H9 (cell line): ENCODE data around the gene PTTG2. TPM values are rescaled to one million over a fixed set of nuclear protein-coding genes. Genes with fewer than 3 reads are reported as not detected.

Experiments
- DNase-seq: peaks from one replicate; pipeline ENCODE4 v3.0.0-alpha.2; 2017
- H2AFZ ChIP-seq: one replicate; pipeline ENCODE4 v1.6.1; 2013; ENCODE audit warnings: mild to moderate bottlenecking, low read length, control low read depth, moderate library complexity
- H2AK5ac ChIP-seq: 2 replicates; pipeline ENCODE4 v1.6.1; 2013; ENCODE audit warnings: low read length, control low read depth, mixed read lengths; ENCODE audit not compliant: insufficient read length
- H2BK120ac ChIP-seq: one replicate; pipeline ENCODE4 v1.6.1; 2013; ENCODE audit warnings: low read depth, mild to moderate bottlenecking, low read length, control low read depth, inconsistent platforms; ENCODE audit not compliant: poor library complexity, severe bottlenecking
- H2BK12ac ChIP-seq: 2 replicates; pipeline ENCODE4 v1.6.1; 2013; ENCODE audit warnings: low read length, control low read depth, mixed read lengths, low read depth; ENCODE audit not compliant: insufficient read length
- H2BK15ac ChIP-seq: 2 replicates; pipeline ENCODE4 v1.6.1; 2013; ENCODE audit warnings: low read depth, low read length, control low read depth
- H2BK20ac ChIP-seq: one replicate; pipeline ENCODE4 v1.6.1; 2013; ENCODE audit warnings: low read depth, mild to moderate bottlenecking, low read length, control low read depth, inconsistent platforms; ENCODE audit not compliant: poor library complexity, severe bottlenecking
- H2BK5ac ChIP-seq: 2 replicates; pipeline ENCODE4 v1.6.1; 2013; ENCODE audit warnings: low read length, control low read depth, mixed read lengths; ENCODE audit not compliant: insufficient read length
- H3K14ac ChIP-seq: 2 replicates; pipeline ENCODE4 v1.6.1; 2013; ENCODE audit warnings: low read length, control low read depth; ENCODE audit not compliant: insufficient read depth
- H3K18ac ChIP-seq: 2 replicates; pipeline ENCODE4 v1.6.1; 2013; ENCODE audit warnings: low read depth, mild to moderate bottlenecking, mixed read lengths, low read length, control low read depth; ENCODE audit not compliant: insufficient read length
- H3K23ac ChIP-seq: 2 replicates; pipeline ENCODE4 v1.6.1; 2013; ENCODE audit warnings: low read length, control low read depth, mixed read lengths, low read depth; ENCODE audit not compliant: insufficient read length
- H3K23me2 ChIP-seq: 2 replicates; pipeline ENCODE4 v1.6.1; 2013; ENCODE audit warnings: low read depth, mild to moderate bottlenecking, mixed read lengths, low read length, control low read depth; ENCODE audit not compliant: insufficient read length, poor library complexity, severe bottlenecking
- H3K27ac ChIP-seq: 2 replicates; pipeline ENCODE4 v1.5.1; 2013; ENCODE audit warnings: low read length, control low read depth, mixed read lengths, low read depth; ENCODE audit not compliant: insufficient read length
- H3K27me3 ChIP-seq: 2 replicates; pipeline ENCODE4 v1.6.1; 2013; ENCODE audit warnings: low read length, control low read depth, inconsistent platforms; ENCODE audit not compliant: insufficient read depth
- H3K4ac ChIP-seq: 2 replicates; pipeline ENCODE4 v1.6.1; 2013; ENCODE audit warnings: low read depth, mild to moderate bottlenecking, control low read depth, inconsistent platforms, low read length, moderate library complexity
- H3K4me1 ChIP-seq: 2 replicates; pipeline ENCODE4 v1.6.1; 2013; ENCODE audit warnings: low read length, control low read depth, inconsistent platforms; ENCODE audit not compliant: insufficient read depth
- H3K4me2 ChIP-seq: 2 replicates; pipeline ENCODE4 v1.6.1; 2013; ENCODE audit warnings: low read length, control low read depth, mixed read lengths; ENCODE audit not compliant: insufficient read length, insufficient read depth
- H3K56ac ChIP-seq: 2 replicates; pipeline ENCODE4 v1.6.1; 2013; ENCODE audit warnings: low read depth, mild to moderate bottlenecking, mixed read lengths, low read length, control low read depth; ENCODE audit not compliant: insufficient read length
- H3K79me1 ChIP-seq: 2 replicates; pipeline ENCODE4 v1.6.1; 2013; ENCODE audit warnings: low read depth, mild to moderate bottlenecking, moderate library complexity, low read length, control low read depth, inconsistent platforms; ENCODE audit not compliant: insufficient read depth, poor library complexity, severe bottlenecking
- H3K79me2 ChIP-seq: 2 replicates; pipeline ENCODE4 v1.6.1; 2013; ENCODE audit warnings: low read length, control low read depth, inconsistent platforms; ENCODE audit not compliant: insufficient read depth
- H3K9ac ChIP-seq: 2 replicates; pipeline ENCODE4 v1.6.1; 2013; ENCODE audit warnings: low read length, control low read depth, mixed read lengths; ENCODE audit not compliant: insufficient read length; ENCODE audit errors: extremely low read depth
- H3K9me3 ChIP-seq: one replicate; pipeline ENCODE4 v1.6.1; 2013; ENCODE audit warnings: low read depth, low read length, inconsistent platforms; ENCODE audit not compliant: control insufficient read depth
- H3T11ph ChIP-seq: one replicate; pipeline ENCODE4 v1.6.1; 2013; ENCODE audit warnings: mild to moderate bottlenecking, low read length, control low read depth, inconsistent platforms
- H4K20me1 ChIP-seq: one replicate; pipeline ENCODE4 v1.6.1; 2013; ENCODE audit not compliant: control insufficient read depth, insufficient read length, insufficient read depth
- H4K5ac ChIP-seq: 2 replicates; pipeline ENCODE4 v1.6.1; 2013; ENCODE audit warnings: low read depth, mild to moderate bottlenecking, mixed read lengths, low read length, control low read depth; ENCODE audit not compliant: insufficient read length
- H4K8ac ChIP-seq: replicated peaks from 2 replicates; pipeline ENCODE4 v1.6.1; 2013; ENCODE audit warnings: low read length, control low read depth, mixed read lengths, low read depth; ENCODE audit not compliant: insufficient read length
- H4K91ac ChIP-seq: 2 replicates; pipeline ENCODE4 v1.6.1; 2013; ENCODE audit warnings: low read depth, mild to moderate bottlenecking, moderate library complexity, mixed read lengths, low read length, control low read depth; ENCODE audit not compliant: insufficient read length
- H3K27ac Mint-ChIP-seq, 3 experiments: 2 replicates in 2 of 3; 3 replicates in 1 of 3; pipeline ENCODE4 v1.8.0; 2020 to 2021; ENCODE audit warnings: mixed read lengths in 3 of 3, mild to moderate bottlenecking in 1 of 3, moderate library complexity in 1 of 3
- H3K27me3 Mint-ChIP-seq: 2 replicates; pipeline ENCODE4 v1.8.0; 2021; ENCODE audit warnings: low read depth, mild to moderate bottlenecking, moderate library complexity, mixed read lengths
- H3K36me3 Mint-ChIP-seq, 3 experiments: 2 replicates in 2 of 3; 3 replicates in 1 of 3; pipeline ENCODE4 v1.8.0; 2020 to 2021; ENCODE audit warnings: low read depth in 3 of 3, mixed read lengths in 3 of 3; ENCODE audit not compliant: insufficient read depth in 1 of 3
- H3K4me1 Mint-ChIP-seq, 2 experiments: 2 replicates each; pipeline ENCODE4 v1.8.0; 2020; ENCODE audit warnings: mixed read lengths in 2 of 2
- H3K4me3 Mint-ChIP-seq, 2 experiments: 2 replicates in 1 of 2; 3 replicates in 1 of 2; pipeline ENCODE4 v1.8.0; 2020 to 2021; ENCODE audit warnings: mild to moderate bottlenecking in 2 of 2, mixed read lengths in 2 of 2, moderate library complexity in 1 of 2
- H3K9me3 Mint-ChIP-seq, 2 experiments: 2 replicates in 1 of 2; 3 replicates in 1 of 2; pipeline ENCODE4 v1.8.0; 2020; ENCODE audit warnings: mild to moderate bottlenecking in 2 of 2, mixed read lengths in 2 of 2, moderate library complexity in 1 of 2
- WGBS: extraction: QIAGEN DNeasy Blood & Tissue Kit; methylation state at CpG from one replicate; pipeline ENCODE4 v1.1.7; 2013; ENCODE audit warnings: missing lambda C conversion rate, low lambda C conversion rate, mixed read lengths; ENCODE audit not compliant: insufficient read length; ENCODE audit errors: extremely low coverage; 5-methylcytosine and 5-hydroxymethylcytosine counted together
- total RNA-seq: library from RNA; stranded (reverse); gene quantifications from 2 replicates; pipeline ENCODE4 v1.2.1, GENCODE V29; 2021
- TF ChIP-seq, protein P1 (sequence below): fragments of 200-600 bp; sonication (generic); conservative IDR thresholded peaks from 3 replicates; pipeline ENCODE4 v1.8.0; 2021; ENCODE audit warnings: antibody characterized with exemption, mild to moderate bottlenecking

PTTG2 gene
- total RNA-seq, 1 experiment from 2014 or later: not detected

DNA sequence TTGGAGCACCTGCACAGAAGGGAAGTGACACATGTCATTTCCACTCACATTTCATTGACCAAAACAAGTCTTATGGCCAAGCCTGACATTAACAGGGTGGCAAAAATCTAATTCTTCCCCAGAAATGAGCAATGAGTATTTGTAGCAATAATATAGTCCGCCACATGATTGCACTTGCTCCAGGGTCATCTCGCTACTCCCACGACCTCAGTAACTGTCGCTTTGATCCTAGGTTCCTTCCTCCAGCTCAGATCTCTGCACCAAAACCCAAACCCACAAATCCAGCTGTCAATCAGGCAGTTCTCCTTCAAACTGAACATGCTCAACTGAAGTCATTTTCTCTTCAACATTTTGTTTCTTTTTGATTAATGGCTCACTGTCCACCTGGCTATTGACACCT is 25.2 kb upstream of the PTTG2 start:
- H3T11ph ChIP-seq: no peak overlapping the region
- no peak overlapping the region for H3K27ac Mint-ChIP-seq
- no peaks in the 10 kb centered on the region for H3K27me3 ChIP-seq
- H2BK15ac ChIP-seq: no peak overlapping the region
- no peak overlapping the region for H2BK20ac ChIP-seq
- no peaks in the 10 kb centered on the region for H3K23me2 ChIP-seq
- no peaks in the 10 kb centered on the region for H3K79me2 ChIP-seq
- H3K56ac ChIP-seq: no peak overlapping the region
- H3K4me1 Mint-ChIP-seq: peaks cover 4 to 5% of the 10 kb centered on the region in 2 experiments
- no peak overlapping the region for H2BK5ac ChIP-seq
- H4K5ac ChIP-seq: no peak overlapping the region
- H2AK5ac ChIP-seq: no peak overlapping the region
- no peak overlapping the region for H2AFZ ChIP-seq
- no peak overlapping the region for H2BK12ac ChIP-seq
- no peaks in the 10 kb centered on the region for H3K79me1 ChIP-seq
- no peak for DNase-seq
- no peak overlapping the region for H3K18ac ChIP-seq
- H4K20me1 ChIP-seq: no peaks in the 10 kb centered on the region
- H3K27me3 Mint-ChIP-seq: peaks cover 4% of the 10 kb centered on the region; the same call in 1 of the 2 replicates
- TF ChIP-seq, protein P1, sequence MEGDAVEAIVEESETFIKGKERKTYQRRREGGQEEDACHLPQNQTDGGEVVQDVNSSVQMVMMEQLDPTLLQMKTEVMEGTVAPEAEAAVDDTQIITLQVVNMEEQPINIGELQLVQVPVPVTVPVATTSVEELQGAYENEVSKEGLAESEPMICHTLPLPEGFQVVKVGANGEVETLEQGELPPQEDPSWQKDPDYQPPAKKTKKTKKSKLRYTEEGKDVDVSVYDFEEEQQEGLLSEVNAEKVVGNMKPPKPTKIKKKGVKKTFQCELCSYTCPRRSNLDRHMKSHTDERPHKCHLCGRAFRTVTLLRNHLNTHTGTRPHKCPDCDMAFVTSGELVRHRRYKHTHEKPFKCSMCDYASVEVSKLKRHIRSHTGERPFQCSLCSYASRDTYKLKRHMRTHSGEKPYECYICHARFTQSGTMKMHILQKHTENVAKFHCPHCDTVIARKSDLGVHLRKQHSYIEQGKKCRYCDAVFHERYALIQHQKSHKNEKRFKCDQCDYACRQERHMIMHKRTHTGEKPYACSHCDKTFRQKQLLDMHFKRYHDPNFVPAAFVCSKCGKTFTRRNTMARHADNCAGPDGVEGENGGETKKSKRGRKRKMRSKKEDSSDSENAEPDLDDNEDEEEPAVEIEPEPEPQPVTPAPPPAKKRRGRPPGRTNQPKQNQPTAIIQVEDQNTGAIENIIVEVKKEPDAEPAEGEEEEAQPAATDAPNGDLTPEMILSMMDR: no peak
- H3K14ac ChIP-seq: no peak overlapping the region
- no peak overlapping the region for H3K4me3 Mint-ChIP-seq
- no peak overlapping the region for H3K4ac ChIP-seq
- H3K4me1 ChIP-seq: no peaks in the 10 kb centered on the region; the same call in 1 of the 2 replicates
- no peaks in the 10 kb centered on the region for H3K9me3 ChIP-seq
- H3K36me3 Mint-ChIP-seq: peaks cover 0 to 4% (median 0%) of the 10 kb centered on the region in 3 experiments; a peak in 2 of 7 replicates
- 0 out of 5 replicates have a peak, but pooled peaks cover 0 to 2% of the 10 kb centered on the region in 2 experiments for H3K9me3 Mint-ChIP-seq
- no peak overlapping the region for H2BK120ac ChIP-seq
- no peak overlapping the region for H3K23ac ChIP-seq
- H3K27ac ChIP-seq: no peak overlapping the region
- H3K4me2 ChIP-seq: no peak overlapping the region
- no peak overlapping the region for H3K9ac ChIP-seq
- no CpG with 5 or more reads among the region's 4 CpGs for WGBS
- no peak overlapping the region for H4K8ac ChIP-seq
- no peak overlapping the region for H4K91ac ChIP-seq
